CD1c-positive myeloid dendritic cell (primary cell): ENCODE results near the gene OGA.
A peak's percentile ranks its signal among the peaks of the same experiment; 100 is the strongest.

Source experiments
- DNase-seq: peaks from one replicate; pipeline ENCODE4 v3.0.0-alpha.2; 2016; ENCODE audit errors: extremely low spot score

Gene OGA

GRCh38 chr10:101818119-101818871 lies at the start of gene OGA:
Gene OGA (minus strand): TSS chr10:101818444. CDS start chr10:101818022, 422 bp downstream.
- DNase-seq: peak; percentile 98

- DNase-seq: no peak
Observed at GRCh38 chr10:101867931-101868330, 49.7 kb upstream of the OGA start.

- DNase-seq: no peak
Observed at GRCh38 chr10:101859530-101859929, 41.3 kb upstream of the OGA start.

DNA sequence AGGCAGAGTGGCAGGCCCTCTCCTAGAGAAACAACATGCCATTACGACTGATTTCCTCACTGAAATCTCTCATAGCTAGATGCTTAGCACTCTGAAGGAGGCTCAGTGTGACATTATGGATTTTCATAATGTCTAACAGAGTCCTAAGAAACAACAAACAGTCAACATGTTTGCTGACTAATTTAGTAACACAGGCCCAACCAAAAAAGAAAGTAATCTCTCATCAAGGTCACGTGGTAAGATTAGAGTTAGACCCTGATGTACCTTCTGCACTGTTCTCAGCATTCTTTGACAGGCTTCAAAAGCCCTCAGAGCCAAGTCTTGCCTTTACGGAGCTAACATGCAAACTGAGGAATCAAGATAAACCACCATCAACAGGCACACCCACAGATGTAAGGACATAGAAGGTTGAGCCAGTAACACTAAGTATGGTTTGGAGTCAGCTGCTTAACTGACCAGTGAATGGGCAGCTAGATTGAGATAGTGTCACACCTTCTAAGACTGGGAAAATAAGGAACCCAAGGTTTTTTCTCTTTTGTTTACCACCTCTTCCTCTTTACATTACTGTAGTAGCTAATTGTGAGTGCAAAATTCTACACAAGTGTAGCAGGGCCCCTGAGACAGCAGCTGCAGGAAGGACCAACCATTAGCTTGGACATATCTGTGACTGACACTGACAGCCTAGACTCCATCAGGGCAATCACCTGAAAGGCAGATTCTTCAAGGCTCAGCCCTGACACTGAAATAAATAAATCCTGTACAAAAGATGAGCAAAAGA lies 40.7 kb upstream of the OGA start:
- peak; percentile 14 for DNase-seq

DNA sequence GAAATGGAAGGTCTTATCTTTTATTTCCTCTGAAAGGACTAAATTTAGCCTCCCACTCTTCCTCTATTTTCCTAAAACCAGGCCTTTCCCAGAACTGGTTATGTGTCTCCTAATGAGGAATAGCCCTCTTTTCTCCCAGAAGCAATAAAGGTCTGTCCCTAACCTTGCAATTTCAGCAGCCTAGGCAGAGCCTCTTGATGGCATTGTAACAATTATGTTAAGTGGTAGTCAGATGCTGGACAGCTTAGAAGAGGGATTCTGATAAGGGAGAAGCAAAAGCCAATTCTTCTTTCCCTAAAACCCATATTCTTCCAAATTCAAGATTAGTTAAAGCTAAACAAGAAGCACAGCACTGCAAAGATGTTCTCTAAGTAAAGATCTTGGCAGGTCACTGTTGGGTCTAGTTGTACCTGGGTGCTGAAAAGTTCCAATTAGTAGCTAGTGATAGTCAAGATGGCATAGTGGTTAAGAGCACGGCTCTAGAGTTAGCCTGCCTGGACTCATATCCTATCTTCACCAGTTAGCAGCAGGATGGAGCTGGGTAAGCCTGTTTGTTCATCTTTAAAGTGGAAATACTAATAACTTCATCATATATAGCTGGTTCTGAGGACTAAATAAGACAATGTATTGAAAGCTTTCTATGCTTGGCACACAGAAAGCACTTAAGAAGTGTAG lies 39.7 kb upstream of the OGA start:
- no peak for DNase-seq

GRCh38 chr10:101856626-101857025 lies 38.4 kb upstream of the OGA start:
- no peak for DNase-seq

GRCh38 chr10:101851411-101852116 lies 33.3 kb upstream of the OGA start:
- DNase-seq: no peak

DNA sequence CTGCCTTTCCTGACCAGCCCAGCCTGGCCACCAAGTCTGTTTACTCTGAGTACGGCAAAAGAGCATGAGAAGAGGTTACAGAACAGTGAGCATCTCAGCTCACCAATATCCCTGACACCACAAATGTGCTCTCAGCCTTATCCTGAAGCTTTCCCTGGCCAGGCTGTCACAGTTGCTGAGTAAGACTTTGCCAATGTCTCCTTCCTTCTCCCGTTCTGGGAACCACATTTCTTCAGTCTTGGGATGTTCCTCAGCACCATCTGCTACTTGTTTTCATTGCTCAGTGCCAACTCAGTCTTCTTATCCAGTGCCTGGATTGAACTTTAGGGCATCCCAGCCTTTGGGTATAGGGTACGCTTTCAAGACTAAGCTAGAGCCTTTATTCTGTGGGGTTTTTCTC lies 32.5 kb upstream of the OGA start:
- no peak for DNase-seq

DNA sequence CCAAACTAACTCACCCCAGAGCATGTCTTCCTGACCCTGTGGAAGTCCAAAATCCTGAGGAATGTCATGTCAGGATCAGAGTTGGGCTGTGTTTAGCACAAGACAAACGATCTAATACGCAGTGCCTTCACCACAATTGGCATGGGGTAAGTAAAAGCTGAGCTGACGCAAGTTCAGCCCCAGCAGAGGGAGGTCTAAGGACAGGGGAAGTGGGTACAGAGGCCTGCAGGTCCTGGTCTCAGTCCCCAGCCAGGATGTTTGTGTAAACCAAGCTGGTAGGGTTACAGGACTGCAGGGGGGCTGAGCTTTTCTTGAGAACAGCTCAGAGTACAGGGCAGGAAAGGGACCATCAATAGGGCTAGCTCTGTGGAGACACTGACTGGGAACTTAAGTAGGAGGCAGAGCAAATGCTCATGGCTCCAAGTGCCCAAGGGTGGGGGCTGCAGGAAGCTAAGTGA lies 30.7 kb upstream of the OGA start:
- peak; percentile 40 for DNase-seq

- peak; percentile 43 for DNase-seq
Observed at GRCh38 chr10:101848408-101848807, 30.2 kb upstream of the OGA start.

DNA sequence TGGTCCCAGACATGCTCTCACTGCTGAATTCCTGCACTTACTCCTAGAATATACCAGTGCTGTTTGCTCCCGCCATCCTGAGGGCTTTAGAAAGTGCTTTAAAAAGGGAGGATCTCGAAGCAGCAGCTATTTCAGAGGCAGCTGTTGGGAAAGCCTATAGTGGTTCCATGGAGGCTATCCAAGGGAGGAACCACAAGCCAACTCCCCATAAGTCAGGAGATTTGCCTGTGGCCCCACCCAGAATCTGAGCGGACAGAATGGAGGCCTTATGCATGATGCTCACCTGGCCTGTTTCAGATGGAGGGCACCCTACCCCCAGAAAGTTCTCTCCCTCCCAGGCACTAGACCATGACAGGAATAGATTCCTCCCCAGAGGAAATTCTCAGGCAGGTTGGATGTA lies 27.6 kb upstream of the OGA start:
- no peak for DNase-seq

- DNase-seq: peak; percentile 54
Observed at GRCh38 chr10:101843032-101844021, 25.1 kb upstream of the OGA start, which contains the start of gene KCNIP2. Gene KCNIP2 (minus strand): TSS chr10:101843800. CDS start chr10:101843568, 232 bp downstream.

- DNase-seq: no peak
Observed at GRCh38 chr10:101841826-101842225, 23.6 kb upstream of the OGA start.

DNA sequence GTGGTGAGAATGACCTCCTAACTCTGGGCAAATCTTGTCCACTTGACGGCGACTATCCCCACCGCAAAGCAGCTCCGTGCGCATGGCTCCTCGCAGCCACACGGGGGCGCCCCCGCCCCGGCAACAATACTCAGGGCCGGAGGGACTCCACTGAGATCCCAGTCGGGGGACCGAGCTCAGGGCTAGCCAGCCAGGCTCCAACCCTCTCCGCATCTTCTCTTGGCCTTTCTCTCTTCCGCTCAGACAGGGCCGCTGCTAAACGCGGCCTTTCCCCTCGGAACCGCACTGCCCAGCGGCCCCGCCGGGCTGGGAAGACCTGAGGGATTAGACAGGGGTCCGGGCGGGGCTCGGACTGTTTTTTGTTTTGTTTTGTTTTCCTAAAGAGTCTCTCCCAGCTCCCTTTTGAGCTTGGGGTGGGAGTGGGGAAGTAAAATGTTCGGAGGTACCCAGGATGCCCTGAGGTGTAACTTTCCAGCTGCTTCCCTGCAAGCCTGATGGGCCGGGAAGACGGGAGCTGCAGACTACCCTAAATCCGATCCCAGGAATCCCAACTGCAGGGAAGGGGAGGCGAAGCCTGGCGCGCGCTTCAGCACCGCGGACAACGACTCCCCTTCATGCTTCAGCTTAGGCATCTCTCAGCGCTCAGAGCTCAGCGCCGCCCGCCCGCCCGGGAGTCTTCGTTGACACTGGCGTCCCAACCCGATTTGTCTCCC lies 22.7 kb upstream of the OGA start:
- DNase-seq: peak; percentile 84

DNA sequence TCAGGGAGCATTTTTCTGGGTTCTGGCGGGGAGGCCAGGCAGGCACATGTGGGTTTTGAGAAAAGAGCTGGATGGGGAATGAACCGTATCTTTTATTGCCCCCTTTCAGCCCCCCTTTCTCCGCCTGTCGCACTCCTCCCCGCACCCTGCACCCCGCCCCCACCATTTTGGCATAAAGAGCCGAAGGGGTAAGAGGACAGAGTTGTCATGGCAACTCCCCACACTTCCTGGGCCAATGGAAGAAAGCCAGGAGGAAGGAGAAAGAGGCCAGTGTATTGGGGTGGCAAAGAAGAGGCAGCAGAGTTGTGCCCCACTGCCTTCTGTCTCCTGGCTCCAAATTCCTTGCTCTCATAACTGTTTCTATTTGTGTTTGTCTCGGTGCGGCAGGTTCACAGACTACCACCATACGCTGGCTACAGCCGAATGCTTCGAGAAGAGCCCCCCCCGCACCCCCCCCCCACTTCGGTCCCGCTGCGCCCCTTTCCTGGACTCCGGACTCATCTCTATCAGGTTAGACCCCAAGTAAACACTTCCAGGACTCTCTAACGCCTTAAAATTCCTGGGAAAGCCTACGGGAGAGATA lies 21.9 kb upstream of the OGA start:
- DNase-seq: peak; percentile 35

- DNase-seq: peak; percentile 79
Observed at GRCh38 chr10:101839416-101840063, 21.3 kb upstream of the OGA start.

- no peak for DNase-seq
Observed at GRCh38 chr10:101839002-101839401, 20.8 kb upstream of the OGA start.

GRCh38 chr10:101838416-101838970 lies 20.2 kb upstream of the OGA start:
- no peak for DNase-seq

- no peak for DNase-seq
Observed at GRCh38 chr10:101837748-101838147, 19.5 kb upstream of the OGA start.
